Caco-2 (cell line): ENCODE data around the gene ATG101. TPM values are rescaled to one million over a fixed set of nuclear protein-coding genes. Genes with fewer than 3 reads are reported as not detected.

Experiments used
- BruUV-seq: library from RNA; stranded (reverse); fragments of 400-500 nt; replicated peaks from 2 replicates; lab custom pipeline; 2021; lab: Mats Ljungman, UMichigan
- CTCF ChIA-PET: fragments of 300-600 bp; sonication (Branson Sonifier 250); formaldehyde crosslinking; loops from one replicate; lab custom pipeline; 2022; ENCODE audit warnings: antibody characterized with exemption; lab: Charles Lee
- POLR2A ChIA-PET: fragments of 300-600 bp; sonication (Branson Sonifier 250); formaldehyde crosslinking; loops from one replicate; lab custom pipeline; 2022; ENCODE audit warnings: antibody characterized with exemption; lab: Charles Lee
- DNase-seq, 2 experiments: peaks; one replicate each; pipeline versions ENCODE4 v3.0.0 to v3.0.0-alpha.2; 2020 to 2022
- H3K27me3 ChIP-seq: replicated peaks from 2 replicates; pipeline ENCODE4 v1.6.0; 2011; ENCODE audit warnings: low read length; ENCODE audit not compliant: control insufficient read depth, insufficient read depth
- H3K36me3 ChIP-seq: 2 replicates; pipeline ENCODE4 v1.5.1; 2011; ENCODE audit warnings: low read length; ENCODE audit not compliant: control insufficient read depth, insufficient read depth
- H3K4me1 ChIP-seq: fragments of 250-450 bp; sonication (Bioruptor Pico); 2 replicates; pipeline ENCODE4 v1.5.1; 2020; ENCODE audit warnings: mild to moderate bottlenecking
- H3K4me3 ChIP-seq: 2 replicates; pipeline ENCODE4 v1.5.1; 2011; ENCODE audit warnings: low read depth, mild to moderate bottlenecking, control low read depth, low read length
- H3K9me3 ChIP-seq: fragments of 250-450 bp; sonication (Bioruptor Pico); 2 replicates; pipeline ENCODE4 v1.5.1; 2020; ENCODE audit warnings: mild to moderate bottlenecking, moderate library complexity
- H3K27ac Mint-ChIP-seq: one replicate; pipeline ENCODE4 v1.8.0; 2022; ENCODE audit warnings: mixed read lengths; ENCODE audit not compliant: unreplicated experiment
- H3K27me3 Mint-ChIP-seq: one replicate; pipeline ENCODE4 v1.8.0; 2022; ENCODE audit warnings: mixed read lengths; ENCODE audit not compliant: insufficient read depth, unreplicated experiment
- H3K36me3 Mint-ChIP-seq: one replicate; pipeline ENCODE4 v1.8.0; 2022; ENCODE audit warnings: mild to moderate bottlenecking, mixed read lengths; ENCODE audit not compliant: insufficient read depth, unreplicated experiment
- H3K4me1 Mint-ChIP-seq: one replicate; pipeline ENCODE4 v1.8.0; 2022; ENCODE audit warnings: low read depth, mixed read lengths; ENCODE audit not compliant: unreplicated experiment
- H3K4me3 Mint-ChIP-seq: one replicate; pipeline ENCODE4 v1.8.0; 2022; ENCODE audit warnings: mild to moderate bottlenecking, moderate library complexity, mixed read lengths; ENCODE audit not compliant: unreplicated experiment
- H3K9me3 Mint-ChIP-seq: one replicate; pipeline ENCODE4 v1.8.0; 2022; ENCODE audit warnings: mixed read lengths; ENCODE audit not compliant: unreplicated experiment
- CTCF ChIP-seq, 2 experiments: fragments of 200-600 bp in 1 of 2; IDR thresholded peaks; 1 replicate in 1 of 2; 2 replicates in 1 of 2; pipeline versions ENCODE4 v1.5.1 to v1.8.0; 2011 to 2022; ENCODE audit warnings: antibody characterized with exemption in 1 of 2, control low read depth in 1 of 2, inconsistent platforms in 1 of 2, low read depth in 1 of 2, low read length in 1 of 2, mild to moderate bottlenecking in 1 of 2, moderate library complexity in 1 of 2; ENCODE audit not compliant: insufficient read depth in 1 of 2, severe bottlenecking in 1 of 2, unreplicated experiment in 1 of 2
- intact Hi-C: fragments of 100-400 bp; cut with micrococcal nuclease; formaldehyde crosslinking; loops from one replicate; pipeline ENCODE4 v1.10.0; 2022; ENCODE audit not compliant: unreplicated experiment
- total RNA-seq: library from RNA; stranded (reverse); gene quantifications from 2 replicates; pipeline ENCODE4 v1.2.3, GENCODE V29; 2022

ATG101 gene
- total RNA-seq, 1 experiment from 2014 or later: 78.0 TPM

- Mint-ChIP-seq H3K4me1 (peaks cover 30% of the 10 kb centered on the region), H3K9me3 (no peaks in the 10 kb centered on the region), H3K36me3 (peaks cover 70% of the 10 kb centered on the region), H3K27me3 (no peaks in the 10 kb centered on the region), H3K4me3 (no peak overlapping the region), H3K27ac (no peak overlapping the region)
- TF ChIP-seq CTCF (IDR thresholded peaks at IDR 0.05; ENCODE audit: insufficient read depth in 1 of 2, low read depth in 1 of 2, low read length in 1 of 2, severe bottlenecking in 1 of 2, unreplicated experiment in 1 of 2): no peak
- POLR2A ChIA-PET: no interaction called here
- no peak for DNase-seq
- Histone ChIP-seq H3K4me3 (no peak overlapping the region), H3K36me3 (peaks cover 5% of the 10 kb centered on the region; the same call in 1 of the 2 replicates), H3K27me3 (no peaks in the 10 kb centered on the region), H3K9me3 (no peaks in the 10 kb centered on the region), H3K4me1 (peaks cover 12% of the 10 kb centered on the region)
- BruUV-seq: no TSS peak
- CTCF ChIA-PET: no interaction called here
- intact Hi-C loops: no loop called here
Measured at GRCh38 chr12:52074971-52075724, 5.4 kb downstream of the ATG101 start.

GRCh38 chr12:52076811-52077210 is 7.0 kb downstream of the ATG101 start:
- intact Hi-C loops: no loop called here
- POLR2A ChIA-PET: no interaction called here
- Mint-ChIP-seq H3K4me1 (peaks cover 16% of the 10 kb centered on the region), H3K27me3 (no peaks in the 10 kb centered on the region), H3K9me3 (no peaks in the 10 kb centered on the region), H3K27ac (no peak overlapping the region), H3K4me3 (no peak overlapping the region), H3K36me3 (peaks cover 58% of the 10 kb centered on the region)
- CTCF ChIA-PET: interaction anchor here (0.5 kb wide), 1 partner anchor 47 kb away, joined by 3 read pairs; no protein-coding TSS in a partner anchor
- no TSS peak for BruUV-seq
- Histone ChIP-seq H3K36me3 (peaks cover 5% of the 10 kb centered on the region; the same call in 1 of the 2 replicates), H3K4me1 (0 out of 2 replicates have a peak, but pooled peaks cover 3% of the 10 kb centered on the region), H3K4me3 (no peak overlapping the region), H3K9me3 (no peaks in the 10 kb centered on the region), H3K27me3 (no peaks in the 10 kb centered on the region)
- DNase-seq: no peak
- TF ChIP-seq CTCF (IDR thresholded peaks at IDR 0.05; ENCODE audit: insufficient read depth in 1 of 2, low read depth in 1 of 2, low read length in 1 of 2, severe bottlenecking in 1 of 2, unreplicated experiment in 1 of 2): no peak

- POLR2A ChIA-PET: no interaction called here
- peaks cover 9% of the 10 kb centered on the region for H3K4me1 Mint-ChIP-seq
- intact Hi-C loops: no loop called here
- peaks cover 44% of the 10 kb centered on the region for H3K36me3 Mint-ChIP-seq
- 0 out of 2 replicates have a peak, but pooled peaks cover 3% of the 10 kb centered on the region for H3K36me3 ChIP-seq
- no peak for TF ChIP-seq CTCF (IDR thresholded peaks at IDR 0.05; ENCODE audit: insufficient read depth in 1 of 2, low read depth in 1 of 2, low read length in 1 of 2, severe bottlenecking in 1 of 2, unreplicated experiment in 1 of 2)
- CTCF ChIA-PET: interaction anchor here (0.7 kb wide), 1 partner anchor 30 kb away, joined by 3 read pairs; no protein-coding TSS in a partner anchor
- H3K4me1 ChIP-seq: no peaks in the 10 kb centered on the region
- H3K27ac Mint-ChIP-seq: no peak overlapping the region
- no peaks in the 10 kb centered on the region for H3K9me3 ChIP-seq
- H3K27me3 ChIP-seq: no peaks in the 10 kb centered on the region
- no peaks in the 10 kb centered on the region for H3K27me3 Mint-ChIP-seq
- no peak overlapping the region for H3K4me3 ChIP-seq
- H3K9me3 Mint-ChIP-seq: no peaks in the 10 kb centered on the region
- H3K4me3 Mint-ChIP-seq: no peak overlapping the region
- DNase-seq: no peak
- BruUV-seq: no TSS peak
Measured at GRCh38 chr12:52078276-52078675, 8.5 kb downstream of the ATG101 start.
